HEK293 (cell line): Measurements from ENCODE around the gene VPS50.

ENCODE experiments used
- CTCF ChIA-PET: fragments of 350-600 bp; formaldehyde crosslinking; extraction: SDS; loops from one replicate; lab custom pipeline; 2021; ENCODE audit warnings: antibody characterized with exemption; lab: Yijun Ruan, JAX
- POLR2A ChIA-PET: fragments of 300-600 bp; formaldehyde crosslinking; extraction: SDS; loops from one replicate; lab custom pipeline; 2020; ENCODE audit warnings: antibody characterized with exemption, inconsistent platforms; lab: Yijun Ruan, JAX
- H3K27ac ChIP-seq: fragments of 200-500 bp; sonication (Bioruptor generic); 2 replicates; pipeline ENCODE4 v1.5.1; 2014; ENCODE audit warnings: low read depth, low read length, control low read depth, inconsistent platforms; ENCODE audit errors: extremely low read depth
- H3K36me3 ChIP-seq, 2 experiments: fragments of 200-500 bp in 1 of 2; sonication (Bioruptor generic) in 1 of 2; 1 replicate in 1 of 2; 2 replicates in 1 of 2; pipeline ENCODE4 v1.5.1; 2014 to 2017; ENCODE audit warnings: inconsistent platforms in 2 of 2, low read length in 2 of 2; ENCODE audit not compliant: control insufficient read depth in 2 of 2, insufficient read depth in 1 of 2
- H3K4me1 ChIP-seq: fragments of 200-500 bp; sonication (Bioruptor generic); 2 replicates; pipeline ENCODE4 v1.5.1; 2014; ENCODE audit warnings: mild to moderate bottlenecking, low read length, inconsistent platforms; ENCODE audit not compliant: control insufficient read depth, insufficient read depth
- H3K4me3 ChIP-seq: 2 replicates; pipeline ENCODE4 v1.5.1; 2011; ENCODE audit warnings: low read depth, mild to moderate bottlenecking, control low read depth, low read length, moderate library complexity
- H3K9me3 ChIP-seq: fragments of 200-500 bp; sonication (Bioruptor generic); 2 replicates; pipeline ENCODE4 v1.5.1; 2014; ENCODE audit warnings: low read depth, low read length, inconsistent platforms; ENCODE audit not compliant: control insufficient read depth, insufficient read depth
- BCL11A ChIP-seq: fragments of 450-650 bp; formaldehyde crosslinking; IDR thresholded peaks from 2 replicates; pipeline ENCODE4 v1.5.1; 2016; ENCODE audit warnings: low read depth, missing biosample characterization, missing genetic modification characterization
- HOXA7 ChIP-seq: sonication (generic); formaldehyde crosslinking; IDR thresholded peaks from 2 replicates; pipeline ENCODE4 v1.8.1; 2022; ENCODE audit warnings: missing genetic modification reagents, borderline replicate concordance
- KLF9 ChIP-seq: fragments of 450-650 bp; formaldehyde crosslinking; IDR thresholded peaks from 2 replicates; pipeline ENCODE4 v1.5.1; 2016; ENCODE audit warnings: missing biosample characterization, missing genetic modification characterization, low read depth
- MEIS1 ChIP-seq: sonication (generic); formaldehyde crosslinking; IDR thresholded peaks from 2 replicates; pipeline ENCODE4 v1.8.1; 2022; ENCODE audit warnings: missing genetic modification reagents, mild to moderate bottlenecking, borderline replicate concordance
- OSR2 ChIP-seq: fragments of 450-650 bp; formaldehyde crosslinking; IDR thresholded peaks from 2 replicates; pipeline ENCODE4 v1.5.1; 2016; ENCODE audit warnings: missing biosample characterization, missing genetic modification characterization
- ZBTB20 ChIP-seq: fragments of 450-650 bp; formaldehyde crosslinking; IDR thresholded peaks from 2 replicates; pipeline ENCODE4 v1.5.1; 2016; ENCODE audit warnings: missing biosample characterization, missing genetic modification characterization
- ZEB2 ChIP-seq: fragments of 450-650 bp; formaldehyde crosslinking; IDR thresholded peaks from 2 replicates; pipeline ENCODE4 v1.5.1; 2016; ENCODE audit warnings: missing biosample characterization, missing genetic modification characterization
- ZFP69B ChIP-seq: fragments of 450-650 bp; formaldehyde crosslinking; IDR thresholded peaks from 2 replicates; pipeline ENCODE4 v1.5.1; 2016; ENCODE audit warnings: missing biosample characterization, missing genetic modification characterization
- ZNF132 ChIP-seq: fragments of 450-650 bp; formaldehyde crosslinking; IDR thresholded peaks from 2 replicates; pipeline ENCODE4 v1.5.1; 2017; ENCODE audit warnings: missing biosample characterization, missing genetic modification characterization, borderline replicate concordance
- ZNF146 ChIP-seq: fragments of 450-650 bp; formaldehyde crosslinking; IDR thresholded peaks from 2 replicates; pipeline ENCODE4 v1.5.1; 2016; ENCODE audit warnings: missing biosample characterization, missing genetic modification characterization
- ZNF16 ChIP-seq: fragments of 450-650 bp; formaldehyde crosslinking; IDR thresholded peaks from 2 replicates; pipeline ENCODE4 v1.5.1; 2016; ENCODE audit warnings: low read depth, missing biosample characterization, missing genetic modification characterization
- ZNF394 ChIP-seq: fragments of 450-650 bp; formaldehyde crosslinking; IDR thresholded peaks from 2 replicates; pipeline ENCODE4 v1.5.1; 2016; ENCODE audit warnings: missing biosample characterization, missing genetic modification characterization, mild to moderate bottlenecking, moderate library complexity, borderline replicate concordance
- ZNF426 ChIP-seq: fragments of 450-650 bp; formaldehyde crosslinking; IDR thresholded peaks from 2 replicates; pipeline ENCODE4 v1.5.1; 2017; ENCODE audit warnings: missing biosample characterization, missing genetic modification characterization, mild to moderate bottlenecking, inconsistent platforms, moderate library complexity
- ZNF510 ChIP-seq: fragments of 450-650 bp; formaldehyde crosslinking; IDR thresholded peaks from 2 replicates; pipeline ENCODE4 v1.5.1; 2018; ENCODE audit warnings: mild to moderate bottlenecking, missing genetic modification characterization, missing biosample characterization; ENCODE audit not compliant: insufficient replicate concordance
- ZNF664 ChIP-seq: fragments of 450-650 bp; formaldehyde crosslinking; IDR thresholded peaks from 2 replicates; pipeline ENCODE4 v1.5.1; 2016; ENCODE audit warnings: missing biosample characterization, missing genetic modification characterization
- TF ChIP-seq, protein P1 (sequence below): IDR thresholded peaks from 2 replicates; pipeline ENCODE4 v1.6.1; 2011; ENCODE audit warnings: mild to moderate bottlenecking, low read depth, low read length, borderline replicate concordance
- TF ChIP-seq, protein P2 (sequence below): fragments of 450-650 bp; formaldehyde crosslinking; IDR thresholded peaks from 2 replicates; pipeline ENCODE4 v1.5.1; 2016; ENCODE audit warnings: missing biosample characterization, missing genetic modification characterization, borderline replicate concordance
- TF ChIP-seq, protein P3 (sequence below): fragments of 450-650 bp; formaldehyde crosslinking; IDR thresholded peaks from 2 replicates; pipeline ENCODE4 v1.5.1; 2017; ENCODE audit warnings: missing biosample characterization, missing genetic modification characterization
- TF ChIP-seq, protein P4 (sequence below): fragments of 450-650 bp; formaldehyde crosslinking; IDR thresholded peaks from 2 replicates; pipeline ENCODE4 v1.5.1; 2016; ENCODE audit warnings: missing biosample characterization, missing genetic modification characterization
- TF ChIP-seq, protein P5 (sequence below): fragments of 450-650 bp; IDR thresholded peaks from 2 replicates; pipeline ENCODE4 v1.5.1; 2018; ENCODE audit warnings: missing biosample characterization, mild to moderate bottlenecking, missing genetic modification characterization

The VPS50 gene

DNA sequence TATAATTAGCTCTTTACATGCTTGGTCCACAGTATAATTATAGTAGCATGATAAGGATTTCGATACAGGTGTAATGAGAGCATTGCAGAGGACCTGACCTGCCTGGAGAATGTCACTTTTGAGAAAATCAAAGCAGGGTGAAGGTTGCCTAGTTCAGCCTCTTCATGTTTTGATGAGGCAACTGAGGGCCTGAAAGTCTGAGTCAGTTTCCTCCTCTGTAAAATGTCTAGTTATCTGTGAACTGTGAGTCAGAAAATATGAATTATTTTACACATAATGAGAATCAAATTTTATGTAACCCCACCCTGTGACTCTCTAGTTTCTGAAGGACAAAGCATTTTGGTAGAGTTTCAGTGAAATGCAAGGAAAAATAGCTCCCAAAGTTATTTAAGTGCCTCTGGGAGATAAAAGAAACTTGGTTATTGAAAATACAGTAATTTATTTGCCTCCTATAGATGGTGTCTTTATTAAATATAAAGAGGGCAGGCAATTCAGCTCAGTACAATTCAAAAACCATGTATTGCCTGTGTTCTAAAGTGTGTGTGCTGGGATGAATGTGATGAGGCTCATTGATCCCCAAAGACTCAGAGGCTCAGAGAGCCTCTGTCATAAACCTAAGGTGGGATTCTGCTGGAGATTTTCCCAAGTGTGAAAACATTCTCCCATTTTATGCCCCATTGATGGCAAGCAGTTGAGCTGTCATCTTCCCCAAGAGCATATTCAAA lies 46.7 kb upstream of the VPS50 start:
- no peak for TF ChIP-seq ZNF426
- TF ChIP-seq, protein P1, sequence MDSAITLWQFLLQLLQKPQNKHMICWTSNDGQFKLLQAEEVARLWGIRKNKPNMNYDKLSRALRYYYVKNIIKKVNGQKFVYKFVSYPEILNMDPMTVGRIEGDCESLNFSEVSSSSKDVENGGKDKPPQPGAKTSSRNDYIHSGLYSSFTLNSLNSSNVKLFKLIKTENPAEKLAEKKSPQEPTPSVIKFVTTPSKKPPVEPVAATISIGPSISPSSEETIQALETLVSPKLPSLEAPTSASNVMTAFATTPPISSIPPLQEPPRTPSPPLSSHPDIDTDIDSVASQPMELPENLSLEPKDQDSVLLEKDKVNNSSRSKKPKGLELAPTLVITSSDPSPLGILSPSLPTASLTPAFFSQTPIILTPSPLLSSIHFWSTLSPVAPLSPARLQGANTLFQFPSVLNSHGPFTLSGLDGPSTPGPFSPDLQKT = no peak
- TF ChIP-seq ZNF394 = no peak
- TF ChIP-seq, protein P2, sequence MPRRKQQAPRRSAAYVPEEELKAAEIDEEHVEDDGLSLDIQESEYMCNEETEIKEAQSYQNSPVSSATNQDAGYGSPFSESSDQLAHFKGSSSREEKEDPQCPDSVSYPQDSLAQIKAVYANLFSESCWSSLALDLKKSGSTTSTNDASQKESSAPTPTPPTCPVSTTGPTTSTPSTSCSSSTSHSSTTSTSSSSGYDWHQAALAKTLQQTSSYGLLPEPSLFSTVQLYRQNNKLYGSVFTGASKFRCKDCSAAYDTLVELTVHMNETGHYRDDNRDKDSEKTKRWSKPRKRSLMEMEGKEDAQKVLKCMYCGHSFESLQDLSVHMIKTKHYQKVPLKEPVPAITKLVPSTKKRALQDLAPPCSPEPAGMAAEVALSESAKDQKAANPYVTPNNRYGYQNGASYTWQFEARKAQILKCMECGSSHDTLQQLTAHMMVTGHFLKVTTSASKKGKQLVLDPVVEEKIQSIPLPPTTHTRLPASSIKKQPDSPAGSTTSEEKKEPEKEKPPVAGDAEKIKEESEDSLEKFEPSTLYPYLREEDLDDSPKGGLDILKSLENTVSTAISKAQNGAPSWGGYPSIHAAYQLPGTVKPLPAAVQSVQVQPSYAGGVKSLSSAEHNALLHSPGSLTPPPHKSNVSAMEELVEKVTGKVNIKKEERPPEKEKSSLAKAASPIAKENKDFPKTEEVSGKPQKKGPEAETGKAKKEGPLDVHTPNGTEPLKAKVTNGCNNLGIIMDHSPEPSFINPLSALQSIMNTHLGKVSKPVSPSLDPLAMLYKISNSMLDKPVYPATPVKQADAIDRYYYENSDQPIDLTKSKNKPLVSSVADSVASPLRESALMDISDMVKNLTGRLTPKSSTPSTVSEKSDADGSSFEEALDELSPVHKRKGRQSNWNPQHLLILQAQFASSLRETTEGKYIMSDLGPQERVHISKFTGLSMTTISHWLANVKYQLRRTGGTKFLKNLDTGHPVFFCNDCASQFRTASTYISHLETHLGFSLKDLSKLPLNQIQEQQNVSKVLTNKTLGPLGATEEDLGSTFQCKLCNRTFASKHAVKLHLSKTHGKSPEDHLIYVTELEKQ (tag by site-specific recombination) = no peak
- TF ChIP-seq KLF9 (tag by site-specific recombination) = no peak
- no peak for TF ChIP-seq ZNF510 (tag by site-specific recombination)
- no peak for TF ChIP-seq HOXA7 (CRISPR knock-in tag)
- TF ChIP-seq, protein P3, sequence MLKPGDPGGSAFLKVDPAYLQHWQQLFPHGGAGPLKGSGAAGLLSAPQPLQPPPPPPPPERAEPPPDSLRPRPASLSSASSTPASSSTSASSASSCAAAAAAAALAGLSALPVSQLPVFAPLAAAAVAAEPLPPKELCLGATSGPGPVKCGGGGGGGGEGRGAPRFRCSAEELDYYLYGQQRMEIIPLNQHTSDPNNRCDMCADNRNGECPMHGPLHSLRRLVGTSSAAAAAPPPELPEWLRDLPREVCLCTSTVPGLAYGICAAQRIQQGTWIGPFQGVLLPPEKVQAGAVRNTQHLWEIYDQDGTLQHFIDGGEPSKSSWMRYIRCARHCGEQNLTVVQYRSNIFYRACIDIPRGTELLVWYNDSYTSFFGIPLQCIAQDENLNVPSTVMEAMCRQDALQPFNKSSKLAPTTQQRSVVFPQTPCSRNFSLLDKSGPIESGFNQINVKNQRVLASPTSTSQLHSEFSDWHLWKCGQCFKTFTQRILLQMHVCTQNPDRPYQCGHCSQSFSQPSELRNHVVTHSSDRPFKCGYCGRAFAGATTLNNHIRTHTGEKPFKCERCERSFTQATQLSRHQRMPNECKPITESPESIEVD (tag by site-specific recombination) = no peak
- TF ChIP-seq BCL11A (tag by site-specific recombination) = no peak
- TF ChIP-seq ZBTB20 (tag by site-specific recombination) = no peak
- TF ChIP-seq OSR2 (tag by site-specific recombination) = no peak
- TF ChIP-seq, protein P4, sequence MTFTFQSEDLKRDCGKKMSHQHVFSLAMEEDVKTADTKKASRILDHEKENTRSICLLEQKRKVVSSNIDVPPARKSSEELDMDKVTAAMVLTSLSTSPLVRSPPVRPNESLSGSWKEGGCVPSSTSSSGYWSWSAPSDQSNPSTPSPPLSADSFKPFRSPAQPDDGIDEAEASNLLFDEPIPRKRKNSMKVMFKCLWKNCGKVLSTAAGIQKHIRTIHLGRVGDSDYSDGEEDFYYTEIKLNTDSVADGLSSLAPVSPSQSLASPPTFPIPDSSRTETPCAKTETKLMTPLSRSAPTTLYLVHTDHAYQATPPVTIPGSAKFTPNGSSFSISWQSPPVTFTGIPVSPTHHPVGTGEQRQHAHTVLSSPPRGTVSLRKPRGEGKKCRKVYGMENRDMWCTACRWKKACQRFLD (tag by site-specific recombination) = no peak
- TF ChIP-seq MEIS1 (CRISPR knock-in tag) = no peak
- no peak for TF ChIP-seq ZFP69B (tag by site-specific recombination)
- ChIA-PET CTCF (interaction anchor here (0.5 to 1.5 kb wide), 2 partner anchors 8 to 1419 kb away, joined by 3 to 4 read pairs; no protein-coding TSS in a partner anchor), POLR2A (no interaction called here)
- Histone ChIP-seq H3K4me3 (no peak overlapping the region), H3K36me3 (no peaks in the 10 kb centered on the region), H3K9me3 (no peaks in the 10 kb centered on the region), H3K4me1 (no peaks in the 10 kb centered on the region), H3K27ac (no peak overlapping the region)

DNA sequence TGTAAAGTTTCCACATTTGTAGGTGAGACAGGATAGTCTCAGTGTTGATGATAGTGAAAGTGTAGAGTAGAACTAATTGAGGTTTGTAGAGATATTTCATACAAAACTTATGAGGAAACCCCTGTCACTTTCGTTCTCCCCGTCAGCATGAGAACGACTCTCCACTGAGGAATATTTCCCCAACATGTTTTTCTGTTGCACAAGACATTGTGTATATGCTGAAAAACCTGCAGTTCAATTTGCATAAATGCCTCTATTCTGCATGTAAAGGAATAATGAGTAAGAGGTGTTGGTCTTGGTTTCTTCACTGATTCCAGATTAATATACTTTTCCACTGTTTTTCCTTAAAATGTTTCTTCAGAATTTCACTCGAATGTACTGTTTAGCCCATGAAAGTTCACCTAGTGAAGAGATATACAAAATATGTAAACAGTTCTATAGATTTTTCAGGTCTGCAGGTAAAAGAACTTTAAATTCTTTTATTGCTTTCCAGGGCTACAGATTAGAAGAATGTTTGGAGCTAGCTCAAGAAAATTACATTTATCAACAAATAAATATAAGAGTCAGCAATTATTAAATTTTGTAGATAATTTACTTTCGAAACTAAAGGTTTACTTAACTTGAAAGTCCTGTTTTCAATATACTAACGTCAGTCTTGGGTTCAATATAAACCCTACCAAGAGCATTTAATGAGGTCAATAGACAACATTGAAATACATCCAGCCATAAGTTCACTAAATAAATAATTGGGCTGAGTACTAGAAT lies 43.1 kb upstream of the VPS50 start:
- Histone ChIP-seq H3K4me3 (no peak overlapping the region), H3K36me3 (no peaks in the 10 kb centered on the region), H3K27ac (no peak overlapping the region), H3K4me1 (no peaks in the 10 kb centered on the region), H3K9me3 (no peaks in the 10 kb centered on the region)
- TF ChIP-seq ZNF16 (tag by site-specific recombination) = no peak
- no peak for TF ChIP-seq ZNF146 (tag by site-specific recombination)
- no peak for TF ChIP-seq ZNF664 (tag by site-specific recombination)
- no peak for TF ChIP-seq ZNF132 (tag by site-specific recombination)
- TF ChIP-seq, protein P5, sequence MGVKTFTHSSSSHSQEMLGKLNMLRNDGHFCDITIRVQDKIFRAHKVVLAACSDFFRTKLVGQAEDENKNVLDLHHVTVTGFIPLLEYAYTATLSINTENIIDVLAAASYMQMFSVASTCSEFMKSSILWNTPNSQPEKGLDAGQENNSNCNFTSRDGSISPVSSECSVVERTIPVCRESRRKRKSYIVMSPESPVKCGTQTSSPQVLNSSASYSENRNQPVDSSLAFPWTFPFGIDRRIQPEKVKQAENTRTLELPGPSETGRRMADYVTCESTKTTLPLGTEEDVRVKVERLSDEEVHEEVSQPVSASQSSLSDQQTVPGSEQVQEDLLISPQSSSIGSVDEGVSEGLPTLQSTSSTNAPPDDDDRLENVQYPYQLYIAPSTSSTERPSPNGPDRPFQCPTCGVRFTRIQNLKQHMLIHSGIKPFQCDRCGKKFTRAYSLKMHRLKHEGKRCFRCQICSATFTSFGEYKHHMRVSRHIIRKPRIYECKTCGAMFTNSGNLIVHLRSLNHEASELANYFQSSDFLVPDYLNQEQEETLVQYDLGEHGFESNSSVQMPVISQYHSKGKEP (tag by site-specific recombination) = no peak
- TF ChIP-seq ZNF426 = no peak
- no peak for TF ChIP-seq ZEB2 (tag by site-specific recombination)
- CTCF ChIA-PET = no interaction called here
- POLR2A ChIA-PET = no interaction called here
